Omental fat pad (tissue), 4 donors: Measurements from ENCODE around the gene DPYD. TPM values are rescaled to one million over a fixed set of nuclear protein-coding genes. Genes with fewer than 3 reads are reported as not detected.

Source experiments
- ATAC-seq: fragments of 150-250 bp; one replicate; pipeline ENCODE4 v1.9.1; 2016; ENCODE audit warnings: mild to moderate bottlenecking, moderate library complexity; ENCODE audit not compliant: low FRiP score
- DNase-seq: peaks from one replicate; pipeline ENCODE4 v3.0.0-alpha.2; 2019; ENCODE audit warnings: low spot score
- total RNA-seq, 4 donors: library from RNA; depleted of rRNA; stranded (reverse); fragments of >200 nt; gene quantifications; one replicate each; pipeline ENCODE4 v1.1.0, GENCODE V29; 2016
- TF ChIP-seq, protein P1 (sequence below), 3 donors: fragments of 450-650 bp; IDR thresholded peaks; one replicate each; pipeline ENCODE4 v1.5.1; 2016 to 2017; ENCODE audit warnings: antibody characterized with exemption in 3 of 3, mild to moderate bottlenecking in 3 of 3, moderate library complexity in 2 of 3

The DPYD gene
- total RNA-seq, 4 donors from 2014 or later, result 52.5 to 86.4 (median 60.3) TPM

DNA sequence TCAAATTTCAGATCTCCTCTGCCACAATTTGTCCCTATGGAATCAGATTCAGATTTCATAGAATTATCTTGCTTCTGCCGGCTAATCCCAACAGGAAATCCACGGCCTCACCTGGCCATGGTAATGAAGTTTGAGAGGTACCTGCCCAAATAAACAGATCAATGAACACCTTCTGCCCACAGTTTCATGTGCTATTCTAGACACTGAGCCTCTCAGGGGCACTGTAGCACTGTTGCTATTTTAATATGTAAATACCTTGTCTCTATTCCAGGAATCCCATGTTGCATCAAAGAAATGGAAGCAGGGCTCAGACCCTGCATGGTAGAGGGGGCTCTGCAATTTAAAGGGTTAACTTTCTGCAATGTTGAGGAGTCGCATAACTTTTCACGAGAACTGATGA is 606.1 kb downstream of the DPYD start:
- ATAC-seq (no peak), DNase-seq (no peak)
- TF ChIP-seq, protein P1, sequence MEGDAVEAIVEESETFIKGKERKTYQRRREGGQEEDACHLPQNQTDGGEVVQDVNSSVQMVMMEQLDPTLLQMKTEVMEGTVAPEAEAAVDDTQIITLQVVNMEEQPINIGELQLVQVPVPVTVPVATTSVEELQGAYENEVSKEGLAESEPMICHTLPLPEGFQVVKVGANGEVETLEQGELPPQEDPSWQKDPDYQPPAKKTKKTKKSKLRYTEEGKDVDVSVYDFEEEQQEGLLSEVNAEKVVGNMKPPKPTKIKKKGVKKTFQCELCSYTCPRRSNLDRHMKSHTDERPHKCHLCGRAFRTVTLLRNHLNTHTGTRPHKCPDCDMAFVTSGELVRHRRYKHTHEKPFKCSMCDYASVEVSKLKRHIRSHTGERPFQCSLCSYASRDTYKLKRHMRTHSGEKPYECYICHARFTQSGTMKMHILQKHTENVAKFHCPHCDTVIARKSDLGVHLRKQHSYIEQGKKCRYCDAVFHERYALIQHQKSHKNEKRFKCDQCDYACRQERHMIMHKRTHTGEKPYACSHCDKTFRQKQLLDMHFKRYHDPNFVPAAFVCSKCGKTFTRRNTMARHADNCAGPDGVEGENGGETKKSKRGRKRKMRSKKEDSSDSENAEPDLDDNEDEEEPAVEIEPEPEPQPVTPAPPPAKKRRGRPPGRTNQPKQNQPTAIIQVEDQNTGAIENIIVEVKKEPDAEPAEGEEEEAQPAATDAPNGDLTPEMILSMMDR (IDR thresholded peaks at IDR 0.05), result no peak

DNA sequence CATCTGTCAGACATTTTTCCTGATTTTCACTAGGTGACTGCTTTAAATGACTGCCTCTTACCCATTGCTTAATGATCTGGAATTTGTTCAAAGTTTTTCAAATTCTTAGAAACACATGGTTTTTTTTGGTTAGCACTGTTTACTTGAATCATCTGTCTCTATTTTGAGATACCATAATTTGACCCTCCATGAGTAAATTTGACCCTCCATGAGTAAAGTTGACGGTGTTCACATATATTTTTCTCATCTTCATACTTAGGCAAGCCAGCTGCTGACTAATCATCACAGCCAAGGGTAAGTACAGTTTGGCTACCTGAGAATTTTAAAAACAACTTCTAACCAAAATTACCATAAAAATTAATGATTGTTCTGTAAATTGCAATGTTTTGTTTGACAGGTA is 612.7 kb downstream of the DPYD start:
- no peak for DNase-seq
- TF ChIP-seq, protein P1 (IDR thresholded peaks at IDR 0.05), result no peak
- no peak for ATAC-seq

DNA sequence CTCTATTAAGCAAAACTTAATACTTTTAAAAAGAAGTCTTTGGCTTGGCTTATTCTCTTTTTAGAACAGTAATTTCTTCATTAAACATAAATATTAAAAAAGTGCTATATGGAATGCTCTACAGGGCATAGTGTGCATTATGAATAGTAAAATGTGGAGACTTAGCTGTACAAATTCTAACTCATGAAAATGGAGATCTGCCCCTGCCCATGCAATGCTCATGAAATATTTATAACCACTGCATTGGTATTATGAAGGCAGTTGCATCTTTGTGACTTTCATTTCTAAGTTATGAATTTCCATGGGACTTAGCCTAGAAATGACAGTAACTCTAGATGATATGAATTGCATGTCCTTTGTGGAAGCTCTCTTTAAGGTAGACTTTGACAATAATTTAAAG is 613.3 kb downstream of the DPYD start:
- TF ChIP-seq, protein P1 (IDR thresholded peaks at IDR 0.05), result no peak
- DNase-seq (no peak), ATAC-seq (no peak)

DNA sequence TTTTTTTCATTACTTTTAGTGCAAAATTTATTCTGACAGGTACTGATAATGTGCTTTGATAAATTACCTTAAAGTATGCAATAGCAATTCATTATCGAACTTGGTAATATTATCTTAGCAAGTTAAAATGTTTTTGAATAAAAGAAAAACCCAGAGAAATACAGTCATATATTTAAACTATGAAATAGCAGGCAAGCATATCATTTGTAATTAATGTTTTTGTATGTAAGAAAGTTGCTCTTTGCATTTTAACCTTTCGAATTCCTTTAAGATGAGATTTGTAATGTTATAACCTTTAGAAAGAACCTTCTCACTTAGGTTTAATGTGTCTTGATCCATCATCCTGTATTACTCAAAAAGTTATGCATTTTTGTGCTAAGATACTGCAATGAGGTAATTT is 613.7 kb downstream of the DPYD start:
- DNase-seq (no peak), ATAC-seq (no peak)
- TF ChIP-seq, protein P1 (IDR thresholded peaks at IDR 0.05), result no peak

DNA sequence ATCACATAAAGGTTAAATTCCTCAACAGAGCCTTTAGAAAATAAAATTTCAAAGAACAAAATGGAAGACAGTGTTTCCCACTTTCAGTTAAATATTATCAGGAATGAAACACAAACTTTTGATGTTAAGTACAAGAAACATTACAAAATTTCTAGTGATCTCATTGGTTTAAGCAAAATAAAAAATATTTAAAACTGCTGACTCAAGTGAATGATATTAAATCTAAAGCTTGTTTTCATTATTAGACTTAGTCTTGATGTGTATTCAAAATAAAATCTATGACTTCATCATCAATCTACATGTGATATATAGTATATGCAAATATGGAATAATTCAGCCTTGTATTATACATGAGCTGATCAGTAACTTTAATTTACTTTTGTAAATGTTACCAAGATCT is 614.3 kb downstream of the DPYD start:
- DNase-seq (no peak), ATAC-seq (no peak)
- TF ChIP-seq, protein P1 (IDR thresholded peaks at IDR 0.05), result no peak

DNA sequence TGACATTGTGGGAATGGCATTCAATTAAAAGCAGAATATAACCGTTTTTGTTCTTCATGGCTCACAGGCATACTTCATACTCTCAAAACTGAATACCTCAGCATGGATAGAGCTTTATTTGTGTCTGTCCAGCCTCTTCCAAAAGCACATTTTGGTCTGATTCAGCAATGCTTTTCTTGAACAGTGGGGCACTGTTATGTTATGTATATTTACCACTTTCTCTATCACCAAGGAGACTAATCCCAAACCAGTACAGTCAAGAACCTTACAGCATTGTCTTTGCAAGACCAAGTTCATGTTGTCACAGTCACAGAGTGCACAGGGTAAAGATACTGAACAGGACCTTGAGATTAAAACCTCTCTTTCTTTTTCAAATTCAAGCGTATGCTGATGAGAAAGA is 616.5 kb downstream of the DPYD start:
- no peak for DNase-seq
- ATAC-seq, result no peak
- TF ChIP-seq, protein P1 (IDR thresholded peaks at IDR 0.05), result no peak

DNA sequence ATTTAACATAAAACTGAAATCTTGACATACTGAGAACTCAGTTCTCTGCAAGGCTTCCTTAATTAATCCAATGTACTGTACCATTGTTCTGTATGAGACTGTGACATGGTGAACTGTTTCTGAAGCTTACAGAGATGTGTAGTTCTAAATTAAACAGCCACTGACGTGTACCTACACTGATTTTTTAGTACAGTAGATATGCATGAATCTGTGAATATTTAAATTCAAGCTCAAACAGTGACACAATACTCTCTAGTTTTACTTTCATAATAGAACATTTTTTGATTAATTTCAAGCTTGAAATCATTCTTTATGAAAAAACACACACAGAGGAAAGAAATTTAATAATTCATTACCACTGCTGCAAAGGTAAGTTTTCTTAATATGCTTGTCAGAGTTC is 621.9 kb downstream of the DPYD start:
- TF ChIP-seq, protein P1 (IDR thresholded peaks at IDR 0.05), result no peak
- no peak for ATAC-seq

More for the DNA sequence above, 621.9 kb downstream of the DPYD start:
- no peak for DNase-seq
